ENCODE measurements around the gene GYPA. TPM values are rescaled to one million over a fixed set of nuclear protein-coding genes. Genes with fewer than 3 reads are reported as not detected.
"Not testable (repeated sequence)": the region's sequence is repeated elsewhere in the genome, so short reads cannot be mapped to it uniquely, and the experiment has no call there.

GYPA gene
- total and polyA plus RNA-seq, 2 of the 4 experiments (the other 2 are of a cell fraction) = not detected

GRCh38 chr4:144139547-144139946 is 971 bp downstream of the GYPA start:
- H2AK9ac ChIP-seq (replicated peaks; ENCODE audit: low read depth, low read length, poor library complexity); H3K14ac ChIP-seq (replicated peaks; ENCODE audit: low read depth, low read length); H3K4ac ChIP-seq (ENCODE audit: low read depth, low read length); H3K4me2 ChIP-seq (ENCODE audit: low read depth, low read length); H2AK5ac ChIP-seq (ENCODE audit: low read depth, low read length); H3K23ac ChIP-seq (ENCODE audit: low read depth, low read length); H2AFZ ChIP-seq (replicated peaks; ENCODE audit: low read length, poor library complexity); H3K4me3 ChIP-seq (ENCODE audit: insufficient read depth, low read depth, low read length); H2BK15ac ChIP-seq (ENCODE audit: low read depth, low read length); H3K36me3 ChIP-seq (ENCODE audit: control insufficient read depth, insufficient read depth, low read length); in situ Hi-C loops (cut with MboI; ENCODE audit: low sequenced_read_pairs); dilution Hi-C loops (cut with HindIII; ENCODE audit: low sequenced_read_pairs, unreplicated experiment); H4K5ac ChIP-seq (ENCODE audit: low read depth, low read length); H3K4me1 ChIP-seq (ENCODE audit: control insufficient read depth, insufficient read depth, low read length); H4K91ac ChIP-seq (ENCODE audit: insufficient read depth, low read depth, low read length); H3K79me1 ChIP-seq (ENCODE audit: low read depth in 1 of 2, low read length in 2 of 2); H3K27me3 ChIP-seq (ENCODE audit: control insufficient read depth, insufficient read depth, low read length); BruUV-seq (replicated peaks); H4K20me1 ChIP-seq (ENCODE audit: insufficient read depth, low read length); ATAC-seq (ENCODE audit: low read depth); DNase-seq; H3K27ac ChIP-seq (ENCODE audit: insufficient read depth, low read length); H3K9ac ChIP-seq (ENCODE audit: low read depth, low read length); H3K18ac ChIP-seq (ENCODE audit: low read depth, low read length); H3K56ac ChIP-seq (ENCODE audit: extremely low read depth, insufficient read depth, low read length); intact Hi-C loops (cut with micrococcal nuclease); H2BK20ac ChIP-seq (ENCODE audit: low read depth, low read length); H3K9me3 ChIP-seq (ENCODE audit: control insufficient read depth, insufficient read depth, low read length); POLR2A ChIA-PET (ENCODE audit: unreplicated experiment); H2BK120ac ChIP-seq (ENCODE audit: low read depth, low read length); H3K9me1 ChIP-seq (ENCODE audit: insufficient read depth, low read length); CTCF ChIA-PET; H4K8ac ChIP-seq (ENCODE audit: low read depth in 2 of 2, low read length in 2 of 2); H2BK5ac ChIP-seq (ENCODE audit: low read depth, low read length, poor library complexity, severe bottlenecking): not testable (repeated sequence)
- no CpG with 5 or more reads among the region's 2 CpGs for WGBS, 2 experiments (ENCODE audit: extremely low coverage in 2 of 2, insufficient read length in 1 of 2)

DNA sequence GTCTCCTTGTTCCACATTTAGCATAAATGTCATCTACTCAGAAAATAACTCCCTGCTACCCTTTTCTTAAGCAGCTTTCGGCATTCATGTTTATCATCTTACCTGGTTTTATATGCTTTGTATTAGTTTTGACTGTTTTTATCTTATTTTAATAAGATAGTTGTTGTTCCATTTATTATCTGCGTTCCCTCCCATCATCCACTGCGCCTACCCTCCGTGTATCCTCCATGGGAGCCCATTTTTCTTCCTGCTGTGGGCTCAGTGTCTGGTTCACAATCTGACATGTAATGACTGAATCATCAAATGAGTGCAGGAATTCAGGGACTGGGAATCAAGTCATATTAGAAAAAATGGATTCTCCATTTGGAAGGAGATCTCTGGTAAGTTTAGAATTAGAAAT is 2.3 kb downstream of the GYPA start:
- H2BK15ac ChIP-seq (ENCODE audit: low read depth, low read length); H3K9me1 ChIP-seq (ENCODE audit: insufficient read depth, low read length); intact Hi-C loops (cut with micrococcal nuclease); H3K36me3 ChIP-seq (ENCODE audit: control insufficient read depth, insufficient read depth, low read length); in situ Hi-C loops (cut with MboI; ENCODE audit: low sequenced_read_pairs); H3K27ac ChIP-seq (ENCODE audit: insufficient read depth, low read length); H4K91ac ChIP-seq (ENCODE audit: insufficient read depth, low read depth, low read length); H4K8ac ChIP-seq (ENCODE audit: low read depth in 2 of 2, low read length in 2 of 2); POLR2A ChIA-PET (ENCODE audit: unreplicated experiment); H3K9me3 ChIP-seq (ENCODE audit: control insufficient read depth, insufficient read depth, low read length); H3K56ac ChIP-seq (ENCODE audit: extremely low read depth, insufficient read depth, low read length); H3K4ac ChIP-seq (ENCODE audit: low read depth, low read length); H3K79me1 ChIP-seq (ENCODE audit: low read depth in 1 of 2, low read length in 2 of 2); H2AFZ ChIP-seq (replicated peaks; ENCODE audit: low read length, poor library complexity); H2AK9ac ChIP-seq (replicated peaks; ENCODE audit: low read depth, low read length, poor library complexity); H3K4me1 ChIP-seq (ENCODE audit: control insufficient read depth, insufficient read depth, low read length); DNase-seq; H2AK5ac ChIP-seq (ENCODE audit: low read depth, low read length); H3K23ac ChIP-seq (ENCODE audit: low read depth, low read length); dilution Hi-C loops (cut with HindIII; ENCODE audit: low sequenced_read_pairs, unreplicated experiment); H3K4me2 ChIP-seq (ENCODE audit: low read depth, low read length); H3K9ac ChIP-seq (ENCODE audit: low read depth, low read length); H4K20me1 ChIP-seq (ENCODE audit: insufficient read depth, low read length); ATAC-seq (ENCODE audit: low read depth); H2BK120ac ChIP-seq (ENCODE audit: low read depth, low read length); CTCF ChIA-PET; H4K5ac ChIP-seq (ENCODE audit: low read depth, low read length); H3K14ac ChIP-seq (replicated peaks; ENCODE audit: low read depth, low read length); H2BK20ac ChIP-seq (ENCODE audit: low read depth, low read length); H2BK5ac ChIP-seq (ENCODE audit: low read depth, low read length, poor library complexity, severe bottlenecking); H3K18ac ChIP-seq (ENCODE audit: low read depth, low read length); H3K27me3 ChIP-seq (ENCODE audit: control insufficient read depth, insufficient read depth, low read length); H3K4me3 ChIP-seq (ENCODE audit: insufficient read depth, low read depth, low read length); BruUV-seq (replicated peaks): not testable (repeated sequence)
- WGBS, 2 experiments (ENCODE audit: extremely low coverage in 2 of 2, insufficient read length in 1 of 2) = no CpG with 5 or more reads among the region's 4 CpGs

Data from IMR-90 (cell line).